HG03432 (cell line): ENCODE results near the gene NENF.

Experiments
- ATAC-seq: cut with Tn5 transposase; IDR thresholded peaks from one replicate; pipeline ENCODE4 v1.9.1; 2021; ENCODE audit warnings: mild to moderate bottlenecking, moderate library complexity; ENCODE audit not compliant: unreplicated experiment

NENF gene

GRCh38 chr1:212430955-212431394 lies 1.7 kb upstream of the NENF start:
- ATAC-seq, result no peak

- ATAC-seq, result no peak
These were observed 1.1 kb upstream of the NENF start for GRCh38 chr1:212431644-212432043.

- ATAC-seq, result no peak
These were observed 454 bp upstream of the NENF start for GRCh38 chr1:212432272-212432660.

DNA sequence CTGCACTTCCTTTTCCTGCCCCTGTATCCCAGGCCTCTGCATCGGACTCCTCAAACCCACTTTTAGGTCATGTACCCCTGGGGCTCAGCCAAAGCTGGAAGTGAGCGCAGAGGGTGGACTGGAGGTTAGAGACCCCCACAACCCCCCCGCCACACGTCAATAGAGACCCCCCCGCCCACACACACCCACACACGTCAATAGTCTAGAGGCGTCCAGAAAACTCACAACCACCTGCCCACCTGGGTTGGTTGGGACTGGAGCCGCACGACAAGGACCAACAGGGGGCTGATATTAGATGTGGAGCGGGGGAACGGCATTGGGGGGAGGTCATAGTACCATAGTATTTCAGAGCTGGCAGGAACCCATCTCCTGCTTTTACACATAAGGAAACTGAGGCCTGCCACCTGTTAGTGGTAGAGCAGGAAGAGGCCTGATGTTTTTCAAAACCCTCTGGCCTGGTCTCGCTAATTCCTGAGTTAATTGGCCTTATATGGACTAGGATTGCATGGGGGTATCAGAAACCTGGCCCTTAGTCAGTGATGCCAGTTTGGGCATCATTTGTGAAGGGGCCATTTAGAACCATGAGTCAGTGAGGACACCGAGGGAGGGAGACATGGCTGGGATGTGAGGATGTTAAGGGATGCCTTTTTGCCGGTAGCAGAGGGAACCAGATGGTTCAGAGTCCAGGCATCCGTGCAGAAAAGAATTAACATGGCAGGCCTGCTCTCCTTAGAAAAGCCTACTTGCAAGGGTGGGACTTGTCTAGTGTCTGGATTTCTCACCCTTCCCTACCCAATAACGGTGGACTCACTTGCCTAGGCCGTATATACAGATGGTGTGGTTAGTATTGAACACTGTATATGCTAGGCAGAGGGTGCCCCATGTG lies 1.1 kb downstream of the NENF start:
- ATAC-seq, result no peak

GRCh38 chr1:212434992-212435391 lies 2.3 kb downstream of the NENF start:
- ATAC-seq, result no peak

- no peak for ATAC-seq
These were observed 4.6 kb downstream of the NENF start for GRCh38 chr1:212437179-212437798.

- ATAC-seq, result no peak
These were observed 6.1 kb downstream of the NENF start for GRCh38 chr1:212438831-212439237.

- no peak for ATAC-seq
These were observed 7.7 kb downstream of the NENF start for GRCh38 chr1:212440419-212440818.

DNA sequence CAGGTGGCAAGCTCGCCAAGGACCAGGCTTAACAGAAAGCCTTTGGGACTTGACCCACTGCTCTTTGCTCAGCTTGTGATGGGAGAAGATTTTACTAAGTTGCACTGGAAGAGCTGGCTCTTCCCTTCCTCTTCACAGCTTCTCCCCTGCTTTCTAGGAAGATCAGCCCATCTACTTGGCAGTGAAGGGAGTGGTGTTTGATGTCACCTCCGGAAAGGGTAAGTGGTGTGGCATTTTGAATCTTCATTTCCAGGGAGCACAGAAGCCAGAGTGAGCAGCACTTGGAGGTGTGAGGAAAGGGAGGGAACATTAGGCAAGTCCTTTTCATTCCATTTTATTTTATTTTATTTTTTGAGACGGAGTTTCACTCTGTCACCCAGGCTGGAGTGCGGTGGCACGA lies 9.7 kb downstream of the NENF start:
- no peak for ATAC-seq

GRCh38 chr1:212446333-212446732 lies 13.6 kb downstream of the NENF start:
- no peak for ATAC-seq

- ATAC-seq, result no peak
These were observed 14.8 kb downstream of the NENF start for GRCh38 chr1:212447478-212447877.

- ATAC-seq, result no peak
These were observed 17.7 kb downstream of the NENF start for GRCh38 chr1:212450331-212450881.

GRCh38 chr1:212451416-212452322 lies 18.9 kb downstream of the NENF start:
- no peak for ATAC-seq

- no peak for ATAC-seq
These were observed 19.8 kb downstream of the NENF start for GRCh38 chr1:212452323-212453155.

GRCh38 chr1:212453156-212453857 lies 20.6 kb downstream of the NENF start:
- no peak for ATAC-seq

GRCh38 chr1:212454741-212455140 lies 22.0 kb downstream of the NENF start:
- ATAC-seq, result no peak

- ATAC-seq, result no peak
These were observed 22.7 kb downstream of the NENF start for GRCh38 chr1:212455401-212455800.

DNA sequence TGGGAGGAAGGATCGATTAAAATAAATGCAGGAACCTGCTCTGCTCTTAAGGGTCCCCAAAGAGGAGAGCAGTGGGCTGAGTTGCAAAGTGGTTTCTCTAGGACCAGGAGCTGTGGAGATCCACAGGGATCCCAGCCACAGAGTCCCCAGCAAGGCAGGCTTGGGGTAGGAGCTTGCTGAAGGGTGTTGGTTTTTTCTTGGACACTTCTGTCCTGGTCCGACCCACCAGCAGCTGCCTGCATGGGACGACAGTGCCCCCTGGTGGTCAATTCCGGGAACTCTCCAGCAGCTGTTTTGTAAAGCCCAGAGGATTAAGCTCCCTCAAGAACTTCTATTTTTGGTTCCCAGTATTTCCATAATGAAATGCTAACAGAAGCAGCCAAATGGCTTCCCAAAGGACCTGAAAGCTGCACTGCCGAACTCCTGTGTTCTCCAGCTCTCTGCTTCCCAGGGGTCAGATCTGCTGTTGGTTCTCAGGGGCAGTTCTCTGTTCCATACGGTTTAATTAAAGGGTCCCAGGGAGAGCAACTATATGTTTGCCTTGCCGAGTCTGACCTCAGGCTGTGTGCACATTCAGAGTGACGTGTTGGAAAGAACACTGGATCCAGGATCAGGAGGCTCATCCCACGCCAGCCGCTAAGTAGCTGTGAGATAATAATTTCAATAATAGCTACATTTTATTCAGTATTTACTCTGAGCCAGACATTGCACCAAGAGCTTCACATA lies 23.2 kb downstream of the NENF start:
- peak; percentile 73 for ATAC-seq
